Osteocyte (in vitro differentiated cells): ENCODE results near the gene FGD4. TPM values are rescaled to one million over a fixed set of nuclear protein-coding genes. Genes with fewer than 3 reads are reported as not detected.

ENCODE experiments used
- DNase-seq: peaks from one replicate; pipeline ENCODE4 v3.0.0; 2021; ENCODE audit warnings: mixed read lengths; ENCODE audit not compliant: unreplicated experiment; ENCODE audit errors: extremely low spot score
- H3K27ac Mint-ChIP-seq: one replicate; pipeline ENCODE4 v1.8.0; 2021; ENCODE audit warnings: mild to moderate bottlenecking, mixed read lengths; ENCODE audit not compliant: unreplicated experiment
- H3K27me3 Mint-ChIP-seq: one replicate; pipeline ENCODE4 v1.8.0; 2021; ENCODE audit warnings: mixed read lengths; ENCODE audit not compliant: unreplicated experiment
- H3K36me3 Mint-ChIP-seq: one replicate; pipeline ENCODE4 v1.8.0; 2021; ENCODE audit warnings: mixed read lengths; ENCODE audit not compliant: unreplicated experiment
- H3K4me1 Mint-ChIP-seq: one replicate; pipeline ENCODE4 v1.8.0; 2021; ENCODE audit warnings: mixed read lengths; ENCODE audit not compliant: unreplicated experiment
- H3K4me3 Mint-ChIP-seq: one replicate; pipeline ENCODE4 v1.8.0; 2021; ENCODE audit warnings: mild to moderate bottlenecking, moderate library complexity, mixed read lengths; ENCODE audit not compliant: unreplicated experiment
- H3K9me3 Mint-ChIP-seq: one replicate; pipeline ENCODE4 v1.8.0; 2021; ENCODE audit warnings: mixed read lengths; ENCODE audit not compliant: unreplicated experiment
- CTCF ChIP-seq: fragments of 200-600 bp; sonication (generic); IDR thresholded peaks from 2 replicates; pipeline ENCODE4 v1.5.0; 2021; ENCODE audit warnings: antibody characterized with exemption, mild to moderate bottlenecking, moderate library complexity
- total RNA-seq: library from RNA; stranded (reverse); gene quantifications from 2 replicates; pipeline ENCODE4 v1.2.1, GENCODE V29; 2021

Gene FGD4
- total RNA-seq, 1 donor from 2014 or later: 8.0 TPM

GRCh38 chr12:32418903-32419519, 19.7 kb downstream of the FGD4 start:
- Mint-ChIP-seq H3K27ac (no peak overlapping the region), H3K36me3 (no peaks in the 10 kb centered on the region), H3K4me3 (no peak overlapping the region), H3K9me3 (no peaks in the 10 kb centered on the region), H3K27me3 (peaks cover 2% of the 10 kb centered on the region), H3K4me1 (peaks cover 4% of the 10 kb centered on the region)
- no peak for TF ChIP-seq CTCF
- DNase-seq: peak; percentile 40

GRCh38 chr12:32419520-32419960, 20.2 kb downstream of the FGD4 start:
- peak; percentile 75 for DNase-seq
- H3K4me1 Mint-ChIP-seq: peaks cover 4% of the 10 kb centered on the region

GRCh38 chr12:32420356-32420755, 21.0 kb downstream of the FGD4 start:
- Mint-ChIP-seq H3K36me3 (peaks cover 1% of the 10 kb centered on the region), H3K9me3 (peaks cover 2% of the 10 kb centered on the region), H3K27ac (no peak overlapping the region), H3K4me1 (peaks cover 4% of the 10 kb centered on the region), H3K4me3 (no peak overlapping the region), H3K27me3 (no peaks in the 10 kb centered on the region)
- DNase-seq: no peak
- TF ChIP-seq CTCF: no peak

More at GRCh38 chr12:32419520-32419960, 20.2 kb downstream of the FGD4 start:
- TF ChIP-seq CTCF: no peak
- Mint-ChIP-seq H3K36me3 (no peaks in the 10 kb centered on the region), H3K27me3 (peaks cover 2% of the 10 kb centered on the region), H3K27ac (no peak overlapping the region), H3K9me3 (no peaks in the 10 kb centered on the region), H3K4me3 (no peak overlapping the region)

DNA sequence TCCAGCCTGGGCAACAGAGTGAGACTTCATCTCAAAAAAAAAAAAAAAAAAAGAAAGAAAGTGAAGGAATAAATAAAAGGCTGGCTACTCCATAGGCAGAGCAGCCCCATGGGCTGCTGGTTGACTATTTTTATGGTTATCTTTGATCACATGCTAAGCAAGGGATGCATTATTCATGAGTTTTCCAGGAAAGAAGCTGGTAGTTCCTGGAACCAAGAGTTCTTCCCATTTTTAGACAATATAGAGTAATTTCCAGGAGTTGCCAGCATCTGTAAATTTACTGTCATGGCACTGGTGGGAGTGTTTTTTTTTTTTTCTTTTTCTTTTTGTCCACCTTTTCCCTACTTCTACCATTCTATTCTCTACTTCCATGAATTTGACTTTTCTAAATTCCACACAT, 24.2 kb downstream of the FGD4 start:
- H3K36me3 Mint-ChIP-seq: peaks cover 14% of the 10 kb centered on the region
- no peak for TF ChIP-seq CTCF
- H3K27ac Mint-ChIP-seq: no peak overlapping the region
- DNase-seq: no peak
- H3K9me3 Mint-ChIP-seq: peaks cover 24% of the 10 kb centered on the region
- H3K4me1 Mint-ChIP-seq: peaks cover 4% of the 10 kb centered on the region
- no peak overlapping the region for H3K4me3 Mint-ChIP-seq
- H3K27me3 Mint-ChIP-seq: peaks cover 2% of the 10 kb centered on the region

- Mint-ChIP-seq H3K4me3 (no peak overlapping the region), H3K36me3 (peaks cover 12% of the 10 kb centered on the region), H3K9me3 (peaks cover 23% of the 10 kb centered on the region), H3K27me3 (peaks cover 11% of the 10 kb centered on the region), H3K4me1 (peaks cover 5% of the 10 kb centered on the region), H3K27ac (no peak overlapping the region)
- no peak for TF ChIP-seq CTCF
- DNase-seq: no peak
These were observed 31.7 kb downstream of the FGD4 start for GRCh38 chr12:32431025-32431424.
